H1 (cell line): ENCODE results near the gene DCLRE1A. TPM values are rescaled to one million over a fixed set of nuclear protein-coding genes. Genes with fewer than 3 reads are reported as not detected.

Experiments
- CTCF ChIA-PET: fragments of 300-600 bp; sonication (Branson Sonifier 250); formaldehyde crosslinking; loops from one replicate; lab custom pipeline; 2021; ENCODE audit not compliant: partially characterized antibody; lab: Charles Lee
- POLR2A ChIA-PET: fragments of 300-600 bp; sonication (Branson Sonifier 250); formaldehyde crosslinking; loops from one replicate; lab custom pipeline; 2021; ENCODE audit warnings: inconsistent platforms; ENCODE audit not compliant: partially characterized antibody; lab: Charles Lee
- DNase-seq, 2 experiments: peaks; one replicate each; pipeline versions ENCODE4 v3.0.0 to v3.0.0-alpha.2; 2010 to 2022; ENCODE audit warnings: low spot score in 2 of 2, low read depth in 1 of 2, mixed read lengths in 1 of 2
- FAIRE-seq: peaks from 2 replicates; lab custom pipeline; 2011; peaks lifted over from hg19 to GRCh38; lab: Jason Lieb, UNC
- H2AFZ ChIP-seq: 2 replicates; pipeline ENCODE4 v1.8.1; 2012; ENCODE audit warnings: low read length, inconsistent platforms
- H2AK5ac ChIP-seq: 2 replicates; pipeline ENCODE4 v1.6.1; 2013; ENCODE audit warnings: low read depth, low read length
- H2BK120ac ChIP-seq: replicated peaks from 2 replicates; pipeline ENCODE3; 2013; ENCODE audit warnings: low read depth, low read length, inconsistent platforms
- H2BK12ac ChIP-seq: 2 replicates; pipeline ENCODE4 v1.6.1; 2013; ENCODE audit warnings: low read depth, low read length
- H2BK15ac ChIP-seq: 2 replicates; pipeline ENCODE4 v1.6.1; 2013; ENCODE audit warnings: low read length
- H2BK20ac ChIP-seq: 2 replicates; pipeline ENCODE4 v1.6.1; 2013; ENCODE audit warnings: low read length
- H2BK5ac ChIP-seq: 2 replicates; pipeline ENCODE4 v1.6.1; 2013; ENCODE audit warnings: low read depth, low read length
- H3K14ac ChIP-seq: 2 replicates; pipeline ENCODE4 v1.6.1; 2013; ENCODE audit warnings: inconsistent platforms; ENCODE audit not compliant: insufficient read length
- H3K18ac ChIP-seq: 2 replicates; pipeline ENCODE4 v1.6.1; 2013; ENCODE audit warnings: low read length; ENCODE audit errors: extremely low read depth
- H3K23ac ChIP-seq: 2 replicates; pipeline ENCODE4 v1.6.1; 2013; ENCODE audit warnings: inconsistent platforms; ENCODE audit not compliant: insufficient read length
- H3K23me2 ChIP-seq: 2 replicates; pipeline ENCODE4 v1.6.1; 2013; ENCODE audit warnings: low read depth, low read length
- H3K27ac ChIP-seq: 2 replicates; pipeline ENCODE4 v1.6.1; 2011; ENCODE audit warnings: low read depth, low read length, inconsistent platforms
- H3K27me3 ChIP-seq, 4 experiments: replicated peaks in 1 of 4; 1 replicate in 1 of 4; 2 replicates in 3 of 4; pipeline versions ENCODE4 v1.6.1 to v1.8.1; 2011 to 2013; ENCODE audit warnings: low read length in 3 of 4, mild to moderate bottlenecking in 3 of 4, inconsistent platforms in 2 of 4, mixed read lengths in 2 of 4, moderate library complexity in 1 of 4; ENCODE audit not compliant: control insufficient read depth in 3 of 4, insufficient read depth in 3 of 4; ENCODE audit errors: extremely low read depth in 1 of 4
- H3K36me3 ChIP-seq, 4 experiments: 2 replicates each; pipeline versions ENCODE4 v1.6.1 to v1.8.1; 2011 to 2013; ENCODE audit warnings: mild to moderate bottlenecking in 4 of 4, low read length in 3 of 4, moderate library complexity in 2 of 4, control low read depth in 1 of 4, inconsistent platforms in 1 of 4; ENCODE audit not compliant: insufficient read depth in 4 of 4, control insufficient read depth in 2 of 4
- H3K4ac ChIP-seq: replicated peaks from 2 replicates; pipeline ENCODE3; 2013; ENCODE audit warnings: low read length, low read depth, mixed read lengths, inconsistent platforms; ENCODE audit not compliant: insufficient read length
- H3K4me1 ChIP-seq, 4 experiments: replicated peaks in 1 of 4; 1 replicate in 1 of 4; 2 replicates in 3 of 4; pipeline versions ENCODE4 v1.6.1 to v1.8.1; 2011 to 2013; ENCODE audit warnings: low read length in 3 of 4, inconsistent platforms in 2 of 4, mixed read lengths in 1 of 4; ENCODE audit not compliant: insufficient read depth in 4 of 4, control insufficient read depth in 3 of 4
- H3K4me2 ChIP-seq, 2 experiments: 2 replicates each; pipeline versions ENCODE4 v1.6.1 to v1.8.1; 2011 to 2013; ENCODE audit warnings: low read depth in 2 of 2, low read length in 2 of 2, control low read depth in 1 of 2, inconsistent platforms in 1 of 2, mild to moderate bottlenecking in 1 of 2; ENCODE audit not compliant: insufficient read depth in 1 of 2
- H3K4me3 ChIP-seq, 4 experiments: fragments of 200-600, 300-600 bp in 1 of 4; sonication (generic), shearing (Covaris generic), sonication (Bioruptor Twin) in 1 of 4; 2 replicates each; pipeline versions ENCODE4 v1.5.1 to v1.8.1; 2011 to 2016; ENCODE audit warnings: low read length in 4 of 4, low read depth in 3 of 4, control low read depth in 2 of 4, inconsistent platforms in 2 of 4, mild to moderate bottlenecking in 2 of 4, mixed read lengths in 1 of 4, moderate library complexity in 1 of 4; ENCODE audit not compliant: insufficient read depth in 2 of 4; ENCODE audit errors: extremely low read depth in 1 of 4
- H3K56ac ChIP-seq: replicated peaks from 2 replicates; pipeline ENCODE3; 2013; ENCODE audit warnings: low read depth, mild to moderate bottlenecking, mixed read lengths, low read length, inconsistent platforms; ENCODE audit not compliant: insufficient read length
- H3K79me1 ChIP-seq: 2 replicates; pipeline ENCODE4 v1.6.1; 2013; ENCODE audit warnings: low read depth, low read length, control low read depth
- H3K79me2 ChIP-seq, 2 experiments: 2 replicates each; pipeline versions ENCODE4 v1.6.1 to v1.8.1; 2012 to 2013; ENCODE audit warnings: low read length in 2 of 2, mild to moderate bottlenecking in 2 of 2, inconsistent platforms in 1 of 2; ENCODE audit not compliant: insufficient read depth in 2 of 2, control insufficient read depth in 1 of 2
- H3K9ac ChIP-seq, 4 experiments: replicated peaks in 1 of 4; 1 replicate in 1 of 4; 2 replicates in 3 of 4; pipeline versions ENCODE4 v1.6.1 to v1.8.1; 2011 to 2013; ENCODE audit warnings: low read depth in 3 of 4, low read length in 3 of 4, control low read depth in 2 of 4, mild to moderate bottlenecking in 2 of 4, moderate library complexity in 2 of 4, inconsistent platforms in 1 of 4; ENCODE audit errors: extremely low read depth in 1 of 4
- H3K9me3 ChIP-seq, 2 experiments: 2 replicates each; pipeline versions ENCODE4 v1.6.1 to v1.8.1; 2012 to 2013; ENCODE audit warnings: mild to moderate bottlenecking in 2 of 2, moderate library complexity in 2 of 2, control low read depth in 1 of 2, inconsistent platforms in 1 of 2, low read depth in 1 of 2, low read length in 1 of 2, mixed read lengths in 1 of 2; ENCODE audit not compliant: insufficient read depth in 2 of 2
- H4K20me1 ChIP-seq, 2 experiments: replicated peaks in 1 of 2; 2 replicates each; pipeline versions ENCODE3 to v1.8.1; 2011 to 2013; ENCODE audit warnings: inconsistent platforms in 2 of 2, low read length in 2 of 2, mild to moderate bottlenecking in 1 of 2; ENCODE audit not compliant: insufficient read depth in 2 of 2, control insufficient read depth in 1 of 2
- H4K5ac ChIP-seq: 2 replicates; pipeline ENCODE4 v1.6.1; 2013; ENCODE audit warnings: low read length, low read depth, mixed read lengths, inconsistent platforms; ENCODE audit not compliant: insufficient read length
- H4K8ac ChIP-seq: 2 replicates; pipeline ENCODE4 v1.8.0; 2013; ENCODE audit warnings: mild to moderate bottlenecking, moderate library complexity, low read length, inconsistent platforms; ENCODE audit not compliant: insufficient read depth; ENCODE audit errors: extremely low read depth
- H4K91ac ChIP-seq: replicated peaks from 2 replicates; pipeline ENCODE3; 2013; ENCODE audit warnings: low read length, mixed read lengths, inconsistent platforms; ENCODE audit not compliant: insufficient read length
- BACH1 ChIP-seq: IDR thresholded peaks from 2 replicates; pipeline ENCODE4 v1.6.1; 2012; ENCODE audit warnings: low read length, improper control_type of control experiment
- CBX5 ChIP-seq: fragments of 300-800, 300-1000 bp; sonication (generic); IDR thresholded peaks from 2 replicates; pipeline ENCODE4 v1.7.1; 2016; ENCODE audit warnings: antibody characterized with exemption, low read length, low read depth
- CHD1 ChIP-seq: IDR thresholded peaks from 2 replicates; pipeline ENCODE4 v1.6.1; 2012; ENCODE audit warnings: low read depth, low read length, improper control_type of control experiment
- JUND ChIP-seq: IDR thresholded peaks from 2 replicates; pipeline ENCODE4 v1.6.1; 2011; ENCODE audit warnings: mild to moderate bottlenecking, improper control_type of control experiment, low read length
- POU5F1 ChIP-seq: IDR thresholded peaks from 2 replicates; pipeline ENCODE4 v1.6.1; 2011; ENCODE audit warnings: low read depth, mild to moderate bottlenecking, low read length, moderate library complexity
- RNF2 ChIP-seq: fragments of 200-900, 300-1000 bp; sonication (generic); IDR thresholded peaks from 2 replicates; pipeline ENCODE4 v1.7.1; 2016; ENCODE audit warnings: borderline replicate concordance, low read depth, mild to moderate bottlenecking, antibody characterized with exemption, low read length; ENCODE audit not compliant: poor library complexity, severe bottlenecking; ENCODE audit errors: missing control alignments
- WGBS, 2 experiments: shearing (Covaris generic) in 1 of 2; methylation state at CpG; one replicate each; pipeline versions ENCODE4 v1.1.6 to v1.1.7; 2013 to 2015; ENCODE audit warnings: low lambda C conversion rate in 2 of 2, mixed read lengths in 2 of 2, inconsistent platforms in 1 of 2, low coverage in 1 of 2, missing lambda C conversion rate in 1 of 2; ENCODE audit not compliant: insufficient replicate concordance in 2 of 2, insufficient coverage in 1 of 2, insufficient read length in 1 of 2; ENCODE audit errors: extremely low coverage in 1 of 2, missing lambda C conversion rate in 1 of 2; 5-methylcytosine and 5-hydroxymethylcytosine counted together
- polyA plus RNA-seq, 7 experiments: library from polyadenylated mRNA; depleted of rRNA in 3 of 7; stranded (reverse) in 5 of 7; unstranded in 2 of 7; fragments of >200 nt in 5 of 7; fragments of 200-250 nt in 2 of 7; gene quantifications; 1 replicate in 5 of 7; 2 replicates in 1 of 7; 4 replicates in 1 of 7; pipeline versions ENCODE4 v1.2.1 to v1.2.3, GENCODE V29; 2011 to 2013; ENCODE audit warnings: missing spikeins in 2 of 7, mixed read lengths in 2 of 7
- total RNA-seq: library from RNA; stranded (reverse); fragmentation: NEBNext Ultra II Directional; extraction: Animal tissue kit (Norgen Biotek cat#: 25700); gene quantifications from 2 replicates; pipeline ENCODE4 v1.2.1, GENCODE V29; 2021

Gene DCLRE1A
- total and polyA plus RNA-seq, 2 of the 8 experiments (the other 6 are each of a cell fraction or from before 2014, with no cell fraction given): 8.1 to 10.1 TPM

DNA sequence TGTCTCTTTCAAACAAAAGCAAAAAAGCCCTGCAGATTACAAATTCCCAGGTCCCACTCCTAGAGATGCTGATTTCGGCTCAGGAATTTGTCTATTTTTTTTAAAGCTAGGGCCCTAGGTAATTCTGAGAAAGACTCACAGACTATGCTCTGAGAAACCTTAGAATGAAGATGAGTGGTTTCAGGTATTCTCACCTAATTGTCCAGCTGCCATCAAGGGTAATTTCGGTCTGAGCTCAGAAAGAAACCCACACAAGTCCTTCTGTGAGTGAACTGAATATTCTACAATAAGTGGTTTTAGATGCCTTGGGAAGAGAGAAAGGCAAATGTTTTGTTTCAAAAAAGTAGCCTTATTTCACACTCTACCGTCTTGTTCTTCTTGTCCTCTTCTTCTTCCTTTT lies 45.7 kb downstream of the DCLRE1A start:
- H3K56ac ChIP-seq: no peak overlapping the region
- ChIA-PET CTCF (interaction anchor here (1.3 to 4.1 kb wide), 3 partner anchors 9 to 32 kb away, joined by 3 to 16 read pairs (median 3); no protein-coding TSS in a partner anchor), POLR2A (no interaction called here)
- H2BK120ac ChIP-seq: no peak overlapping the region
- H3K4me2 ChIP-seq: no peak overlapping the region
- DNase-seq: no peak
- H2AK5ac ChIP-seq: no peak overlapping the region
- H3K27ac ChIP-seq: no peak overlapping the region
- no peaks in the 10 kb centered on the region for H3K9me3 ChIP-seq
- no peak overlapping the region for H2AFZ ChIP-seq
- no peak overlapping the region for H2BK15ac ChIP-seq
- no peak overlapping the region for H2BK12ac ChIP-seq
- no peak overlapping the region for H2BK5ac ChIP-seq
- no peaks in the 10 kb centered on the region for H3K79me1 ChIP-seq
- no peak overlapping the region for H3K14ac ChIP-seq
- H4K8ac ChIP-seq: no peak overlapping the region
- no peaks in the 10 kb centered on the region for H3K4me1 ChIP-seq
- no peak overlapping the region for H3K23ac ChIP-seq
- 95% methylated on average over 3 of the region's 3 CpGs; no CpG with 5 or more reads in 1 of the 2 experiments for WGBS, 2 experiments
- no peaks in the 10 kb centered on the region for H3K23me2 ChIP-seq
- H3K4ac ChIP-seq: no peak overlapping the region
- TF ChIP-seq RNF2 (no peak), CHD1 (no peak), CBX5 (no peak), JUND (no peak), BACH1 (no peak), POU5F1 (no peak)
- H3K27me3 ChIP-seq: no peaks in the 10 kb centered on the region
- no peaks in the 10 kb centered on the region for H4K20me1 ChIP-seq
- no peak overlapping the region for H3K4me3 ChIP-seq
- H2BK20ac ChIP-seq: no peak overlapping the region
- H3K18ac ChIP-seq: no peak overlapping the region
- H3K79me2 ChIP-seq: no peaks in the 10 kb centered on the region
- H3K36me3 ChIP-seq: no peaks in the 10 kb centered on the region
- H3K9ac ChIP-seq: no peak overlapping the region
- H4K5ac ChIP-seq: no peak overlapping the region
- H4K91ac ChIP-seq: no peak overlapping the region
- no peak for FAIRE-seq
